SK-N-SH (cell line): ENCODE data around the gene PIGK.

Experiments used
- EP300 ChIP-seq, 2 experiments: IDR thresholded peaks; 2 replicates each; pipeline versions ENCODE4 v1.4.0 to v1.6.1; 2012; ENCODE audit warnings: borderline replicate concordance in 1 of 2, low read depth in 1 of 2, low read length in 1 of 2
- EZH2phosphoT487 ChIP-seq: fragments of 200-600 bp; sonication (generic); IDR thresholded peaks from 2 replicates; pipeline ENCODE4 v1.6.1; 2017; ENCODE audit warnings: low read depth, mixed run types, mild to moderate bottlenecking, antibody characterized with exemption, moderate library complexity, borderline replicate concordance
- GABPA ChIP-seq: IDR thresholded peaks from 2 replicates; pipeline ENCODE4 v1.4.0; 2012; ENCODE audit warnings: low read depth, mild to moderate bottlenecking
- MXI1 ChIP-seq: IDR thresholded peaks from 2 replicates; pipeline ENCODE4 v1.6.1; 2012; ENCODE audit warnings: mild to moderate bottlenecking, low read depth, low read length, improper control_type of control experiment
- POLR2AphosphoS5 ChIP-seq: IDR thresholded peaks from 2 replicates; pipeline ENCODE4 v1.6.1; 2012; ENCODE audit warnings: low read depth, low read length
- REST ChIP-seq: IDR thresholded peaks from 2 replicates; pipeline ENCODE4 v1.6.1; 2012; ENCODE audit warnings: mild to moderate bottlenecking, low read depth, low read length, moderate library complexity
- SMC3 ChIP-seq: IDR thresholded peaks from 2 replicates; pipeline ENCODE4 v1.6.1; 2012; ENCODE audit warnings: low read depth, low read length, improper control_type of control experiment
- YY1 ChIP-seq: IDR thresholded peaks from 2 replicates; pipeline ENCODE4 v1.4.0; 2012; ENCODE audit warnings: low read depth, mild to moderate bottlenecking
- TF ChIP-seq, protein P1 (sequence below): fragments of 200-600 bp; sonication (generic); IDR thresholded peaks from 2 replicates; pipeline ENCODE4 v1.6.1; 2017; ENCODE audit warnings: antibody characterized with exemption, mild to moderate bottlenecking, moderate library complexity
- TF ChIP-seq, protein P2 (sequence below): IDR thresholded peaks from 2 replicates; pipeline ENCODE4 v1.4.0; 2012; ENCODE audit warnings: low read depth

DNA sequence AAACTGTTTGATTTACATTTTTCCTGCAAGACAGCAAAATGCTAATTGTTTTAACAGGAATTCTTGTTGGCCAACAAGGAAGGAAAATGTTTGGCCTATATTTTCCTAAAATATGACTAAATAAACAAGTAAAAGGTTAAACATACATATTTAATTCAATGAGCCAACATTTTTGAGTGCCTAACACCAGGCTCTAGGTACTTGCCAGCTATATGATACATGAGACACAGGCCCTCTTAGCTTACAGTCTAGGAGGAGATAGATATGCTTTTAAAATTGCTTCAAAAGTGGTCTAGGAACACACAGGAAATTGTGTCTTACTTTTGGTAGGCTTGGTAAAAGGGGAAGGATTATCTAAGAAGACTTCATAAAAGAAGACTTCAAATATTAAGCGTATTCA lies 50.9 kb downstream of the PIGK start:
- TF ChIP-seq, protein P1, sequence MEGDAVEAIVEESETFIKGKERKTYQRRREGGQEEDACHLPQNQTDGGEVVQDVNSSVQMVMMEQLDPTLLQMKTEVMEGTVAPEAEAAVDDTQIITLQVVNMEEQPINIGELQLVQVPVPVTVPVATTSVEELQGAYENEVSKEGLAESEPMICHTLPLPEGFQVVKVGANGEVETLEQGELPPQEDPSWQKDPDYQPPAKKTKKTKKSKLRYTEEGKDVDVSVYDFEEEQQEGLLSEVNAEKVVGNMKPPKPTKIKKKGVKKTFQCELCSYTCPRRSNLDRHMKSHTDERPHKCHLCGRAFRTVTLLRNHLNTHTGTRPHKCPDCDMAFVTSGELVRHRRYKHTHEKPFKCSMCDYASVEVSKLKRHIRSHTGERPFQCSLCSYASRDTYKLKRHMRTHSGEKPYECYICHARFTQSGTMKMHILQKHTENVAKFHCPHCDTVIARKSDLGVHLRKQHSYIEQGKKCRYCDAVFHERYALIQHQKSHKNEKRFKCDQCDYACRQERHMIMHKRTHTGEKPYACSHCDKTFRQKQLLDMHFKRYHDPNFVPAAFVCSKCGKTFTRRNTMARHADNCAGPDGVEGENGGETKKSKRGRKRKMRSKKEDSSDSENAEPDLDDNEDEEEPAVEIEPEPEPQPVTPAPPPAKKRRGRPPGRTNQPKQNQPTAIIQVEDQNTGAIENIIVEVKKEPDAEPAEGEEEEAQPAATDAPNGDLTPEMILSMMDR: no peak
- TF ChIP-seq POLR2AphosphoS5 (no peak), REST (no peak), EZH2phosphoT487 (no peak), EP300 (IDR thresholded peaks at IDR 0.05; ENCODE audit: borderline replicate concordance in 1 of 2, low read depth in 1 of 2, low read length in 1 of 2) (no peak), GABPA (no peak), SMC3 (no peak), MXI1 (no peak), YY1 (no peak)
- TF ChIP-seq, protein P2, sequence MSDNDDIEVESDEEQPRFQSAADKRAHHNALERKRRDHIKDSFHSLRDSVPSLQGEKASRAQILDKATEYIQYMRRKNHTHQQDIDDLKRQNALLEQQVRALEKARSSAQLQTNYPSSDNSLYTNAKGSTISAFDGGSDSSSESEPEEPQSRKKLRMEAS: no peak
